ENCODE data around the gene RAPSN.
A peak's percentile ranks its signal among the peaks of the same experiment; 100 is the strongest.

Gene RAPSN

GRCh38 chr11:47403135-47403534, 45.8 kb downstream of the RAPSN start:
- Histone ChIP-seq H3K4me3 (ENCODE audit: insufficient read depth in 1 of 2, low read depth in 1 of 2, low read length in 2 of 2) (no peak overlapping the region), H3K9ac (ENCODE audit: low read length) (no peak overlapping the region), H3K4me1 (ENCODE audit: control insufficient read depth, insufficient read depth, low read depth, low read length) (peaks cover 26% of the 10 kb centered on the region), H3K36me3 (ENCODE audit: control insufficient read depth in 1 of 2, insufficient read depth in 2 of 2, low read depth in 1 of 2, low read length in 2 of 2) (no peaks in the 10 kb centered on the region), H3K4ac (ENCODE audit: low read depth in 1 of 2, low read length in 2 of 2) (no peak overlapping the region), H2AK5ac (ENCODE audit: low read length, severe bottlenecking) (no peak overlapping the region), H4K91ac (ENCODE audit: low read length) (no peak overlapping the region), H3K18ac (ENCODE audit: low read depth in 1 of 2, low read length in 2 of 2) (no peak overlapping the region), H3K23ac (ENCODE audit: low read length in 2 of 2) (no peak overlapping the region), H3K27ac (ENCODE audit: low read length, poor library complexity, severe bottlenecking) (no peak overlapping the region), H2BK5ac (ENCODE audit: low read depth, low read length, poor library complexity, severe bottlenecking) (no peak overlapping the region), H3K9me3 (ENCODE audit: control insufficient read depth, low read length) (no peaks in the 10 kb centered on the region), H2AFZ (ENCODE audit: low read depth, low read length) (no peak overlapping the region), H3K14ac (ENCODE audit: low read length in 2 of 2) (no peak overlapping the region), H4K8ac (ENCODE audit: low read length) (no peak overlapping the region), H3K27me3 (ENCODE audit: control insufficient read depth in 1 of 2, insufficient read depth in 1 of 2, low read length in 2 of 2) (no peaks in the 10 kb centered on the region), H2BK12ac (ENCODE audit: low read length in 2 of 2) (no peak overlapping the region), H3K4me2 (ENCODE audit: low read length, poor library complexity, severe bottlenecking) (no peak overlapping the region), H3K79me1 (replicated peaks; ENCODE audit: low read length, poor library complexity, severe bottlenecking) (peaks cover 2% of the 10 kb centered on the region), H2BK15ac (ENCODE audit: low read depth, poor library complexity, severe bottlenecking) (no peak overlapping the region), H2BK120ac (ENCODE audit: low read depth, low read length) (no peak overlapping the region)
- 94% methylated on average over 4 of the region's 4 CpGs for WGBS
- DNase-seq, result no peak

GRCh38 chr11:47400768-47401279, 48.1 kb downstream of the RAPSN start:
- no peak overlapping the region for H3K23ac ChIP-seq (ENCODE audit: low read length in 2 of 2)
- H2BK15ac ChIP-seq (ENCODE audit: low read depth, poor library complexity, severe bottlenecking), result no peak overlapping the region
- peaks cover 21% of the 10 kb centered on the region for H3K4me1 ChIP-seq (ENCODE audit: control insufficient read depth, insufficient read depth, low read depth, low read length)
- H4K91ac ChIP-seq (ENCODE audit: low read length), result no peak overlapping the region
- no peak overlapping the region for H2BK12ac ChIP-seq (ENCODE audit: low read length in 2 of 2)
- no peak overlapping the region for H3K18ac ChIP-seq (ENCODE audit: low read depth in 1 of 2, low read length in 2 of 2)
- no peaks in the 10 kb centered on the region for H3K9me3 ChIP-seq (ENCODE audit: control insufficient read depth, low read length)
- H3K27ac ChIP-seq (ENCODE audit: low read length, poor library complexity, severe bottlenecking), result peak overlapping the region; percentile 93
- H2AK5ac ChIP-seq (ENCODE audit: low read length, severe bottlenecking), result no peak overlapping the region
- no peaks in the 10 kb centered on the region for H3K36me3 ChIP-seq (ENCODE audit: control insufficient read depth in 1 of 2, insufficient read depth in 2 of 2, low read depth in 1 of 2, low read length in 2 of 2)
- no peak overlapping the region for H2BK120ac ChIP-seq (ENCODE audit: low read depth, low read length)
- peak overlapping the region; percentile 74 for H3K9ac ChIP-seq (ENCODE audit: low read length)
- no peak overlapping the region for H2AFZ ChIP-seq (ENCODE audit: low read depth, low read length)
- H2BK5ac ChIP-seq (ENCODE audit: low read depth, low read length, poor library complexity, severe bottlenecking), result no peak overlapping the region
- H3K27me3 ChIP-seq (ENCODE audit: control insufficient read depth in 1 of 2, insufficient read depth in 1 of 2, low read length in 2 of 2), result no peaks in the 10 kb centered on the region
- peak overlapping the region; percentile 62 for H3K4me2 ChIP-seq (ENCODE audit: low read length, poor library complexity, severe bottlenecking)
- peak overlapping the region in 1 of 2 experiments; percentile 64 for H3K4me3 ChIP-seq (ENCODE audit: insufficient read depth in 1 of 2, low read depth in 1 of 2, low read length in 2 of 2)
- no peak overlapping the region for H4K8ac ChIP-seq (ENCODE audit: low read length)
- DNase-seq, result peak; percentile 32
- no peak overlapping the region for H3K4ac ChIP-seq (ENCODE audit: low read depth in 1 of 2, low read length in 2 of 2)
- 16% methylated on average over 6 of the region's 8 CpGs for WGBS
- no peak overlapping the region for H3K14ac ChIP-seq (ENCODE audit: low read length in 2 of 2)
- no peaks in the 10 kb centered on the region for H3K79me1 ChIP-seq (replicated peaks; ENCODE audit: low read length, poor library complexity, severe bottlenecking)

- peak overlapping the region; percentile 15 for H2BK5ac ChIP-seq (ENCODE audit: low read depth, low read length, poor library complexity, severe bottlenecking)
- no peaks in the 10 kb centered on the region for H3K36me3 ChIP-seq (ENCODE audit: control insufficient read depth in 1 of 2, insufficient read depth in 2 of 2, low read depth in 1 of 2, low read length in 2 of 2)
- peak overlapping the region; percentile 77 to 93 for H3K18ac ChIP-seq (ENCODE audit: low read depth in 1 of 2, low read length in 2 of 2)
- H3K23ac ChIP-seq (ENCODE audit: low read length in 2 of 2), result no peak overlapping the region
- H3K4me1 ChIP-seq (ENCODE audit: control insufficient read depth, insufficient read depth, low read depth, low read length), result peaks cover 26% of the 10 kb centered on the region
- peak overlapping the region; percentile 91 for H3K4me2 ChIP-seq (ENCODE audit: low read length, poor library complexity, severe bottlenecking)
- peak overlapping the region; percentile 56 to 74 for H3K4me3 ChIP-seq (ENCODE audit: insufficient read depth in 1 of 2, low read depth in 1 of 2, low read length in 2 of 2)
- H4K91ac ChIP-seq (ENCODE audit: low read length), result peak overlapping the region; percentile 72
- peak overlapping the region; percentile 78 for H3K9ac ChIP-seq (ENCODE audit: low read length)
- peak overlapping the region; percentile 93 for H3K27ac ChIP-seq (ENCODE audit: low read length, poor library complexity, severe bottlenecking)
- H2AFZ ChIP-seq (ENCODE audit: low read depth, low read length), result peak overlapping the region; percentile 67
- H2BK120ac ChIP-seq (ENCODE audit: low read depth, low read length), result peak overlapping the region; percentile 76
- H3K14ac ChIP-seq (ENCODE audit: low read length in 2 of 2), result peak overlapping the region in 1 of 2 experiments; percentile 96
- peak overlapping the region; percentile 11 to 60 for H2BK12ac ChIP-seq (ENCODE audit: low read length in 2 of 2)
- H3K79me1 ChIP-seq (replicated peaks; ENCODE audit: low read length, poor library complexity, severe bottlenecking), result no peaks in the 10 kb centered on the region
- peak overlapping the region; percentile 89 for H4K8ac ChIP-seq (ENCODE audit: low read length)
- H3K9me3 ChIP-seq (ENCODE audit: control insufficient read depth, low read length), result no peaks in the 10 kb centered on the region
- 15% methylated on average over 15 of the region's 47 CpGs for WGBS
- no peaks in the 10 kb centered on the region for H3K27me3 ChIP-seq (ENCODE audit: control insufficient read depth in 1 of 2, insufficient read depth in 1 of 2, low read length in 2 of 2)
- H2AK5ac ChIP-seq (ENCODE audit: low read length, severe bottlenecking), result peak overlapping the region; percentile 6
- DNase-seq, result no peak
- peak overlapping the region; percentile 80 for H2BK15ac ChIP-seq (ENCODE audit: low read depth, poor library complexity, severe bottlenecking)
- peak overlapping the region in 1 of 2 experiments; percentile 85 for H3K4ac ChIP-seq (ENCODE audit: low read depth in 1 of 2, low read length in 2 of 2)
Measured at GRCh38 chr11:47399860-47400767, 48.8 kb downstream of the RAPSN start.

GRCh38 chr11:47398551-47398950, 50.4 kb downstream of the RAPSN start:
- no peak overlapping the region for H2BK15ac ChIP-seq (ENCODE audit: low read depth, poor library complexity, severe bottlenecking)
- whole genome bisulfite sequencing, result 94% methylated on average over 1 of the region's 1 CpG

More at GRCh38 chr11:47398551-47398950, 50.4 kb downstream of the RAPSN start:
- Histone ChIP-seq H3K14ac (ENCODE audit: low read length in 2 of 2) (no peak overlapping the region), H2AK5ac (ENCODE audit: low read length, severe bottlenecking) (no peak overlapping the region), H3K36me3 (ENCODE audit: control insufficient read depth in 1 of 2, insufficient read depth in 2 of 2, low read depth in 1 of 2, low read length in 2 of 2) (no peaks in the 10 kb centered on the region), H3K9ac (ENCODE audit: low read length) (no peak overlapping the region), H4K91ac (ENCODE audit: low read length) (peak overlapping the region; percentile 11), H3K4me1 (ENCODE audit: control insufficient read depth, insufficient read depth, low read depth, low read length) (peaks cover 38% of the 10 kb centered on the region), H3K9me3 (ENCODE audit: control insufficient read depth, low read length) (no peaks in the 10 kb centered on the region), H3K4me3 (ENCODE audit: insufficient read depth in 1 of 2, low read depth in 1 of 2, low read length in 2 of 2) (no peak overlapping the region), H2AFZ (ENCODE audit: low read depth, low read length) (no peak overlapping the region), H3K27ac (ENCODE audit: low read length, poor library complexity, severe bottlenecking) (no peak overlapping the region), H3K79me1 (replicated peaks; ENCODE audit: low read length, poor library complexity, severe bottlenecking) (no peaks in the 10 kb centered on the region), H2BK5ac (ENCODE audit: low read depth, low read length, poor library complexity, severe bottlenecking) (no peak overlapping the region), H3K4ac (ENCODE audit: low read depth in 1 of 2, low read length in 2 of 2) (no peak overlapping the region), H2BK12ac (ENCODE audit: low read length in 2 of 2) (no peak overlapping the region), H3K4me2 (ENCODE audit: low read length, poor library complexity, severe bottlenecking) (no peak overlapping the region), H2BK120ac (ENCODE audit: low read depth, low read length) (no peak overlapping the region), H4K8ac (ENCODE audit: low read length) (no peak overlapping the region), H3K18ac (ENCODE audit: low read depth in 1 of 2, low read length in 2 of 2) (no peak overlapping the region), H3K27me3 (ENCODE audit: control insufficient read depth in 1 of 2, insufficient read depth in 1 of 2, low read length in 2 of 2) (no peaks in the 10 kb centered on the region), H3K23ac (ENCODE audit: low read length in 2 of 2) (no peak overlapping the region)
- DNase-seq, result no peak
